HG03558 (cell line): ENCODE measurements around the gene ELMOD2.

Experiments
- ATAC-seq: cut with Tn5 transposase; IDR thresholded peaks from one replicate; pipeline ENCODE4 v1.9.1; 2021; ENCODE audit warnings: moderate number of reproducible peaks; ENCODE audit not compliant: unreplicated experiment; ENCODE audit errors: extremely low read depth

ELMOD2 gene

DNA sequence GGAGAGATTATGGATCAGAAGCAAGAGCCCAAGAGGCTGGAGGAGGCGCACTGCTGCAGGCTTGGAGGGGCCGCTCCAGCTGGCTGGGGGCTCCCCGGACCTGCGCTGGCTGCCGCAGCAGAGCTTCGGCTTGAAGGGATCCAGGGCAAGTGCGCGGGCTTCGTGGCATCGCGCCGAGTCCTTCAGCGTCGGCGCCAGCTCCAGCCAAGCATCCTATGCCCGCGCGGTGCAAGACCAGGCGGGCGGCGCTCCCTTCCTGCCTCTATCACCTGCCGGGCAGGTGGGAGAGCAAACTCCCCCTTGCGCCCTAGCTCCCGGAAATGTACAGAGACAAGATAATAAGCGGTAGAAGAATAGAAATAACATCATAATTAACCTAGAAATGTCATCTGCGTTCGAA, 55.3 kb downstream of the ELMOD2 start:
- no peak for ATAC-seq

DNA sequence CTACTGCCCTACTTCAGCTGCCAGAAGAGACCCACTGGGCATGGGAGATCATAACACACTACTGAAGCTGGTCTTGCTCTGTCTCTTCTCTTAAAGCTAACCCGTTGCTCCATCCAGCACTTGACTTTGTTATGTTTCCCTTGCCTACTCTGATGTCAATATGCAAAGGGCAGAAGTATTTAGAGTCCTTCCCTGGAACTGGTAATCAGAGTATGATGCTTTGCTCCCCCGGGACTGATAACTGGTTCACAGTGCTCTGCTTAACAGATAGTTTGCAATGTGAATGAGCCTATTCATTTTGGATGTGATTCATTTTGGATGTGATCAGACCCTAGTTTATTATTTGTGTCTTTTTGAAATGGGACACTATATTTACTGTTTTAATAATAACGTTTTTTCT, 57.1 kb downstream of the ELMOD2 start:
- no peak for ATAC-seq

DNA sequence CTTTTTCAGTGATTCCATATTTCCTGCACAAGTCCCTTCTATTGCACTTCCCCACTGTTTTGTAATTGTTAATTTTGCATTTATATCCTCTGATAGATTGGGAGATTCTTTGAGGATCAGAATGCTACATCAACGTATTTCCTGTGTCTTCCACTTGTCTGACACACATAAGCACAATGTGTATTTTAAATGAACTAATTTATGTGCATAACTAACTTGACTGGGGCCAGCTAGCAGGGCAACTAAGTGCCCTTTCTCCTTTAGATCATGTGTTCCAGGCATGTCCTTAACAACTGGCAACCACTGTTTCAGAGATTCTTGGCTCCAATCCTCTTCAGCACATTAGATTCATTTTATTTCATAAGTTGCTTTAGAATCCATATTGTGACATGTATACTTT, 60.5 kb downstream of the ELMOD2 start:
- ATAC-seq: no peak

DNA sequence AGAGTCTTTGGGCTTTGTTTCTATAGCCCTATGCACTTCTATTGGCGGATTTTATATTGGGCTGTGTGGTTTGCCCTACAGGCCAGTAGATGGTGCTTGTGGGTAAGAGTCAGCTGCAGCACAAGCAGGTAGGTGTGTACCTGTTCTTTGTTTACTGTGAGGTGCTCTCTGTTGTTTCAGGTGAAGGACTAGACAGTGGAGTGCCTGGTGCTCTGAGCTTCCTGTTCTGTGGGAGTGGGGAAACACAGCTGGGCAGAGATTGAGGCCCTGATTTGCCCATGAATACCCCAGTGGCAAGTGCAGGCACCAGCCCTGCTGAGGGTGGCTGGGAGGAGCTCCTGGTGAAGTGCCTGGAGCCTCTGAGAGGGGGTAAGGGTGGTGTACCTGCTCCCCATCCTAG, 71.1 kb downstream of the ELMOD2 start:
- ATAC-seq: no peak

DNA sequence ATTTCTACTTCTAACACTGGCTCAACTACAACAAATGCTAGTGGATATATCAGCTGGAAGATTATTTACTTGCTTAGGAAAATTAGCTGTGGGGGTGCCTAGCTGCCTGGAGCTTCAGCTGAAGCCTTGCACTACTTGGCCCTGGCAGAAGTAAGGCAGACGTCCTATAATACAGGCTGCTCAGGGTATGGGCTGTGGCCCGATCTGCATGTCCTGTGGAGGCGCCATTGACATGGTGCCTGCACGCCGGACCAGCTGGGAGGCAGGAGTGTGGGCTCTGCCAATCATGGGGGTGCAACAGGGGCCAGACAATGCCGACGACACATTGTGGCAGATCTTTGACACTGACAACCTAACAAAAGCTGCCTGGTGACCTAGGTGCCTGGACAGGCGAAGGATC, 76.4 kb downstream of the ELMOD2 start:
- ATAC-seq: no peak

DNA sequence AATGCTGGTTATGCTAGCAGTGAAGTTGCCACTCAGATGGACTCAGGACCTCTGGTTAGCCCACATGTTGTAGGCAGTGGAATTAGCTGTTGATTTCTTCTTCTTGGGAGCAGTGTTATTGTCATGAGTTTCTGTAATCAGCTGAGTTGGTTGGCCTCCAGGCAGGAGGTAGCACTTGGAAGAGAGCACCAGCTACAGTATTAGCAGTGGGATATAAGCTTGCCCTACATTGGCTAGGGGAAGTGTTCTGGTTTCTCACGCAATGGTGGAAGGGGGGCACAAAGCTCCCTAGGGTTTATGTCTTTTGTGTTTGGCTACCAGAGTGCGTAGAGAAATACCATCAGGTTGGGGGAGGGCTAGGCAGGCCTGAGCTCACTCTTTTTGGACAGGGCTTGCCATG, 78.7 kb downstream of the ELMOD2 start:
- no peak for ATAC-seq

DNA sequence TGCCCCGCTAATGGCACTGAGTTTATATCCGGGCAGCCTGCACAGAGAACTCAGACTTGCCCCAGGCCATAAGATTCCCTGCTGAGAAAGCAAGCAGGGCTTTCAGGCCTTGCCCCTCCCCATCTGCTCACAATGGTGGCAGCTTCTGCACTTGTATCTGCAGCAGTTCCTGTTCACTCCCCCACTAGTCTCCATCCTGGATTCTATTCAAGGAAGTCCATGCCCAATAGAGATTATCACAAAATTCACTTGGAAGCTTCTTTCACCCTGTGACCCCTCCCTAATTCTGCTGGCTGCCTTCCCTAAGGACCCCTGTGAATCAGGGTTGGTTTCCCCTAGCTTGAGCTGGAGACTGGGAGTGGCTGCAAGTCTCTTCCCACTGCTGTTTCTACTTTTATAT, 79.3 kb downstream of the ELMOD2 start:
- no peak for ATAC-seq
